ENCODE results near the gene ID1.

DNA sequence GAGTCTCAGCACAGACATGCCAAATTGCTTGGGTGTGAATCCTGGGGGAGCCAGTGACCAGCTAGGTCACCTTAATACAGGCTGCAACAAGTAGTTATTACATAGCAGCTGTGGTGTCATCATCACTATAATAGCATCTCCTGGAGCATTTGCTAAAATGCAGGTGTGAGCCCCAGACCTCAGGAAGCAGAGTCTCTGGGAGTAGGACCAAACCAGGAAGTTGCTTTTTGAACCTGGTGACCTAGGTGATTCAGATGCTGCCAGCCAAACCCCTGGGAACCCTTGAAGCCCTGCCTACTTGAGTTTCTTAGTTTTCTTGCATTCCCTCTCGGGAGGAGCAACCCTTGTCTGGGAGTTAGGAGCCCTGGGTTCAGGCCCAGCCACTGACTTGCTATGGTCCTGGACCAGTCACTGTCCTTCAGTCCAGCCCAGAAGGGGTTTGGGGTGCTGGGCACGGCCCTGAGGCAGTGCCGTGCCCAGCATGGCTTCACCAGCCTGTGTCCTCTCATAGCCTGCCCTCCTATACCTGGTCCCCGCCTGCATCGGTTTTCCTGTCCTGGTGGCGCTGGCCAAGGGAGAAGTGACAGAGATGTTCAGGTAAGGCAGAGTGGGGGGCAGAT is 39.3 kb upstream of the ID1 start:
- TF ChIP-seq, protein P1, sequence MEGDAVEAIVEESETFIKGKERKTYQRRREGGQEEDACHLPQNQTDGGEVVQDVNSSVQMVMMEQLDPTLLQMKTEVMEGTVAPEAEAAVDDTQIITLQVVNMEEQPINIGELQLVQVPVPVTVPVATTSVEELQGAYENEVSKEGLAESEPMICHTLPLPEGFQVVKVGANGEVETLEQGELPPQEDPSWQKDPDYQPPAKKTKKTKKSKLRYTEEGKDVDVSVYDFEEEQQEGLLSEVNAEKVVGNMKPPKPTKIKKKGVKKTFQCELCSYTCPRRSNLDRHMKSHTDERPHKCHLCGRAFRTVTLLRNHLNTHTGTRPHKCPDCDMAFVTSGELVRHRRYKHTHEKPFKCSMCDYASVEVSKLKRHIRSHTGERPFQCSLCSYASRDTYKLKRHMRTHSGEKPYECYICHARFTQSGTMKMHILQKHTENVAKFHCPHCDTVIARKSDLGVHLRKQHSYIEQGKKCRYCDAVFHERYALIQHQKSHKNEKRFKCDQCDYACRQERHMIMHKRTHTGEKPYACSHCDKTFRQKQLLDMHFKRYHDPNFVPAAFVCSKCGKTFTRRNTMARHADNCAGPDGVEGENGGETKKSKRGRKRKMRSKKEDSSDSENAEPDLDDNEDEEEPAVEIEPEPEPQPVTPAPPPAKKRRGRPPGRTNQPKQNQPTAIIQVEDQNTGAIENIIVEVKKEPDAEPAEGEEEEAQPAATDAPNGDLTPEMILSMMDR (conservative IDR thresholded peaks at IDR 0.05 in 1 of 2, IDR thresholded peaks at IDR 0.05 in 1 of 2; ENCODE audit: extremely low read depth in 1 of 2, insufficient read depth in 1 of 2, low read depth in 1 of 2, low read length in 2 of 2), result no peak
- TF ChIP-seq EZH2 (IDR thresholded peaks at IDR 0.05; ENCODE audit: borderline replicate concordance, low read length), result no peak
